Naive thymus-derived CD4-positive, alpha-beta T cell (primary cell): Measurements from ENCODE around the gene SMTNL2. TPM values are rescaled to one million over a fixed set of nuclear protein-coding genes. Genes with fewer than 3 reads are reported as not detected.
"Not testable (repeated sequence)": the region's sequence is repeated elsewhere in the genome, so short reads cannot be mapped to it uniquely, and the experiment has no call there.

Experiments used
- ATAC-seq: fragments of 150-1000 bp; cut with Tn5 transposase; 2 replicates; pipeline ENCODE4 v1.10.0; 2021; ENCODE audit warnings: mild to moderate bottlenecking, moderate library complexity
- CTCF ChIA-PET: fragments of 350-600 bp; sonication (Branson Sonifier 250); formaldehyde crosslinking; loops from one replicate; lab custom pipeline; 2021; ENCODE audit warnings: antibody characterized with exemption; lab: Charles Lee
- POLR2A ChIA-PET: fragments of 350-600 bp; sonication (Branson Sonifier 250); formaldehyde crosslinking; loops from one replicate; lab custom pipeline; 2021; ENCODE audit warnings: antibody characterized with exemption, inconsistent platforms; lab: Charles Lee
- DNase-seq, 9 donors: peaks; one replicate each; pipeline versions ENCODE4 v3.0.0 to v3.0.0-alpha.2; 2020 to 2022; ENCODE audit warnings: mixed read lengths in 1 of 9
- H3K27ac ChIP-seq: one replicate; pipeline ENCODE4 v1.7.0; 2013; ENCODE audit warnings: mild to moderate bottlenecking, low read depth, low read length, moderate library complexity
- H3K27me3 ChIP-seq, 2 donors: one replicate each; pipeline ENCODE4 v1.7.0; 2013; ENCODE audit warnings: low read length in 2 of 2, mild to moderate bottlenecking in 2 of 2, moderate library complexity in 2 of 2; ENCODE audit not compliant: control insufficient read depth in 2 of 2, insufficient read depth in 2 of 2
- H3K36me3 ChIP-seq, 3 experiments: 1 replicate in 2 of 3; 2 replicates in 1 of 3; pipeline ENCODE4 v1.7.0; 2013; ENCODE audit warnings: low read length in 3 of 3, mild to moderate bottlenecking in 3 of 3, moderate library complexity in 1 of 3; ENCODE audit not compliant: insufficient read depth in 3 of 3, control insufficient read depth in 2 of 3
- H3K4me1 ChIP-seq, 2 donors: one replicate each; pipeline ENCODE4 v1.7.0; 2013; ENCODE audit warnings: low read length in 2 of 2, mild to moderate bottlenecking in 2 of 2, moderate library complexity in 1 of 2; ENCODE audit not compliant: control insufficient read depth in 2 of 2, insufficient read depth in 2 of 2
- H3K4me3 ChIP-seq: 2 replicates; pipeline ENCODE4 v1.7.0; 2013; ENCODE audit warnings: mild to moderate bottlenecking, low read length
- H3K9me3 ChIP-seq, 3 experiments: 1 replicate in 2 of 3; 2 replicates in 1 of 3; pipeline ENCODE4 v1.7.0; 2013; ENCODE audit warnings: low read length in 3 of 3; ENCODE audit not compliant: control insufficient read depth in 2 of 3
- H3K27ac Mint-ChIP-seq, 9 donors: one replicate each; pipeline ENCODE4 v1.8.0; 2020 to 2022; ENCODE audit warnings: mixed read lengths in 9 of 9, mild to moderate bottlenecking in 8 of 9, moderate library complexity in 5 of 9, inconsistent platforms in 2 of 9
- H3K27me3 Mint-ChIP-seq, 5 donors: one replicate each; pipeline ENCODE4 v1.8.0; 2021 to 2022; ENCODE audit warnings: mixed read lengths in 5 of 5, mild to moderate bottlenecking in 1 of 5
- H3K36me3 Mint-ChIP-seq, 5 donors: one replicate each; pipeline ENCODE4 v1.8.0; 2020 to 2022; ENCODE audit warnings: mixed read lengths in 5 of 5, mild to moderate bottlenecking in 3 of 5, inconsistent platforms in 1 of 5
- H3K4me1 Mint-ChIP-seq, 7 donors: one replicate each; pipeline ENCODE4 v1.8.0; 2020 to 2022; ENCODE audit warnings: mixed read lengths in 7 of 7, mild to moderate bottlenecking in 3 of 7, inconsistent platforms in 1 of 7
- H3K4me3 Mint-ChIP-seq, 10 donors: one replicate each; pipeline ENCODE4 v1.8.0; 2020 to 2022; ENCODE audit warnings: mild to moderate bottlenecking in 10 of 10, mixed read lengths in 10 of 10, moderate library complexity in 6 of 10, inconsistent platforms in 2 of 10
- H3K9me3 Mint-ChIP-seq, 11 donors: one replicate each; pipeline ENCODE4 v1.8.0; 2020 to 2022; ENCODE audit warnings: mixed read lengths in 11 of 11, mild to moderate bottlenecking in 4 of 11, inconsistent platforms in 1 of 11, moderate library complexity in 1 of 11
- intact Hi-C, 2 donors: fragments of 100-400 bp; cut with micrococcal nuclease; formaldehyde crosslinking; loops; one replicate each; pipeline ENCODE4 v1.15.1; 2023
- polyA plus RNA-seq, 2 donors: library from polyadenylated mRNA; unstranded; fragments of 300-500 nt; fragmentation: Illumina TruSeq; gene quantifications; one replicate each; pipeline ENCODE4 v1.2.3, GENCODE V29; 2021
- total RNA-seq, 6 experiments: library from RNA in 5 of 6; stranded (reverse) in 5 of 6; gene quantifications; 1 replicate in 5 of 6; 2 replicates in 1 of 6; pipeline ENCODE4 v1.2.3 and lab custom pipeline; 2021 to 2026

The SMTNL2 gene
- total and polyA plus RNA-seq, 7 experiments from 2014 or later, result not detected

GRCh38 chr17:4599505-4600281, 15.4 kb downstream of the SMTNL2 start:
- Mint-ChIP-seq H3K9me3 (peaks cover 0 to 1% (median 0%) of the 10 kb centered on the region in 11 donors), H3K4me3 (no peak overlapping the region)
- ATAC-seq, result no peak

GRCh38 chr17:4600563-4600962, 16.2 kb downstream of the SMTNL2 start:
- Histone ChIP-seq H3K27me3 (no peaks in the 10 kb centered on the region), H3K36me3 (no peaks in the 10 kb centered on the region), H3K4me3 (no peak overlapping the region), H3K4me1 (no peaks in the 10 kb centered on the region), H3K9me3 (no peaks in the 10 kb centered on the region), H3K27ac (no peak overlapping the region)
- no peak for ATAC-seq
- ChIA-PET CTCF (no interaction called here), POLR2A (no interaction called here)
- H3K27ac Mint-ChIP-seq, result no peak overlapping the region
- H3K9me3 Mint-ChIP-seq, result peaks cover 0 to 1% (median 0%) of the 10 kb centered on the region in 11 donors
- no peaks in the 10 kb centered on the region for H3K4me1 Mint-ChIP-seq
- H3K36me3 Mint-ChIP-seq, result no peaks in the 10 kb centered on the region
- H3K27me3 Mint-ChIP-seq, result peaks cover 0 to 14% (median 0%) of the 10 kb centered on the region in 5 donors
- no peak overlapping the region for H3K4me3 Mint-ChIP-seq
- intact Hi-C loops, result no loop called here
- DNase-seq, result no peak

More at GRCh38 chr17:4599505-4600281, 15.4 kb downstream of the SMTNL2 start:
- Histone ChIP-seq H3K9me3 (no peaks in the 10 kb centered on the region), H3K4me3 (no peak overlapping the region), H3K36me3 (no peaks in the 10 kb centered on the region), H3K27me3 (no peaks in the 10 kb centered on the region), H3K27ac (no peak overlapping the region), H3K4me1 (no peaks in the 10 kb centered on the region)
- ChIA-PET CTCF (no interaction called here), POLR2A (no interaction called here)
- peaks cover 0 to 14% (median 0%) of the 10 kb centered on the region in 5 donors for H3K27me3 Mint-ChIP-seq
- peaks cover 0 to 5% (median 4%) of the 10 kb centered on the region in 7 donors for H3K4me1 Mint-ChIP-seq
- no peak overlapping the region for H3K27ac Mint-ChIP-seq
- intact Hi-C loops, result no loop called here
- no peak for DNase-seq
- no peaks in the 10 kb centered on the region for H3K36me3 Mint-ChIP-seq

DNA sequence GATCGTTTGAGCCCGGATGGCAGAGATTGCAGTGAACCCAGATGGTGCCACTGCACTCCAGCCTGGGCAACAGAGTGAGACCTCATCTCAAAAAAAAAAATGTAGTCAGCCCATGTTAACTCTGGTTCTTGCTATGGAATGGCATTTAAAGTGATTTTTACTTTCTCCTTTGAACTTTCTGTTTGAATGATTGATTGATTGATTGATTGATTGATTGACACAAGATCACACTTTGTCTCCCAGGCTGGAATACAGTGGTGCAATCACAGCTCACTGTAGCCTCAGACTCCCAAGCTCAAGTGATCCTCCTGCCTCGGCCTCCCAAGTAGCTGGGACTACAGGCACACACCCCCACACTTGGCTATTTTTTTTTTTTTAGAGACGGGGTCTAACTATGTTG, 17.0 kb downstream of the SMTNL2 start:
- peaks cover 0 to 14% (median 0%) of the 10 kb centered on the region in 5 donors for H3K27me3 Mint-ChIP-seq
- ATAC-seq (no peak), DNase-seq (no peak)
- peaks cover 0 to 1% (median 0%) of the 10 kb centered on the region in 11 donors for H3K9me3 Mint-ChIP-seq
- no peaks in the 10 kb centered on the region for H3K36me3 Mint-ChIP-seq
- Histone ChIP-seq H3K4me1 (no peaks in the 10 kb centered on the region), H3K36me3 (no peaks in the 10 kb centered on the region), H3K9me3 (no peaks in the 10 kb centered on the region), H3K27me3 (no peaks in the 10 kb centered on the region), H3K27ac (no peak overlapping the region), H3K4me3 (no peak overlapping the region)
- CTCF ChIA-PET, result no interaction called here
- H3K27ac Mint-ChIP-seq, result no peak overlapping the region
- no peak overlapping the region for H3K4me3 Mint-ChIP-seq
- H3K4me1 Mint-ChIP-seq, result no peaks in the 10 kb centered on the region
- intact Hi-C loops, result no loop called here
- POLR2A ChIA-PET, result no interaction called here

- H3K27ac Mint-ChIP-seq, result no peak overlapping the region
- DNase-seq (no peak), ATAC-seq (no peak)
- no peaks in the 10 kb centered on the region for H3K27me3 ChIP-seq
- H3K4me1 ChIP-seq, result no peaks in the 10 kb centered on the region
- H3K9me3 Mint-ChIP-seq, result peaks cover 0 to 1% (median 0%) of the 10 kb centered on the region in 11 donors
- intact Hi-C loops, result no loop called here
- H3K4me3 ChIP-seq, result no peak overlapping the region
- ChIA-PET POLR2A (no interaction called here), CTCF (no interaction called here)
- H3K27ac ChIP-seq, result no peak overlapping the region
- no peak overlapping the region for H3K4me3 Mint-ChIP-seq
- H3K36me3 Mint-ChIP-seq, result no peaks in the 10 kb centered on the region
- peaks cover 0 to 14% (median 0%) of the 10 kb centered on the region in 5 donors for H3K27me3 Mint-ChIP-seq
- no peaks in the 10 kb centered on the region for H3K36me3 ChIP-seq
- no peaks in the 10 kb centered on the region for H3K9me3 ChIP-seq
- H3K4me1 Mint-ChIP-seq, result no peaks in the 10 kb centered on the region
Measured at GRCh38 chr17:4602041-4602440, 17.7 kb downstream of the SMTNL2 start.

DNA sequence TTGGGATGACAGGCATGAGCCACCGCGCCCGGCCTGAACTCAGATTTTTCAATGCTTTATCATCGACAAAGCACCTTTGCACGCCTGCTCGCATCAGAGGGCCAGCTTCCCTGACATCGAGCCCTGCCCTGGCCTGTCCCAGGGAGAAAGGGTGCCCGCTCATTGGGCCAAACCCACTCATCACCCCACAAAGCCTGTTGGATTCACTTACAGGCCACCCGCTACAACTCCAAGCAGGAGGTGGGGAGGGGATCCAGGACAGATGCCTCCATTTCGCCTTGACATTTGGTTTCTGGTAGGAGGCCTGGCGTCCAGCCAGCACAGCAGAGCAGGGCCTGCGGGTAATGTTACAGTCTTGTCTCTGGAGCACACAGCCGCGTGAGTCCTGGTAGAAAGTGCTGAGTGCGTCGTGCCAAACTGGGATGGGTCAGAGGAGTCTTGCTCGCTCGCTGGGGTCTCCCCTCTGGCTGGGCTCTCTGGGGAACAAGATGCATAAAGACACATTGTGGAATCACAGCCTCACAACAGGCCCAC, 19.8 kb downstream of the SMTNL2 start:
- Histone ChIP-seq H3K4me1 (no peaks in the 10 kb centered on the region), H3K4me3 (no peak overlapping the region), H3K27me3 (no peaks in the 10 kb centered on the region), H3K9me3 (no peaks in the 10 kb centered on the region), H3K36me3 (no peaks in the 10 kb centered on the region), H3K27ac (no peak overlapping the region)
- ChIA-PET POLR2A (no interaction called here), CTCF (no interaction called here)
- no peak overlapping the region for H3K4me3 Mint-ChIP-seq
- H3K36me3 Mint-ChIP-seq, result no peaks in the 10 kb centered on the region
- DNase-seq (no peak), ATAC-seq (no peak)
- peaks cover 0 to 6% (median 0%) of the 10 kb centered on the region in 7 donors for H3K4me1 Mint-ChIP-seq
- no peaks in the 10 kb centered on the region for H3K9me3 Mint-ChIP-seq
- H3K27ac Mint-ChIP-seq, result no peak overlapping the region
- intact Hi-C loops, result no loop called here
- peaks cover 8 to 18% (median 12%) of the 10 kb centered on the region in 5 donors for H3K27me3 Mint-ChIP-seq

DNA sequence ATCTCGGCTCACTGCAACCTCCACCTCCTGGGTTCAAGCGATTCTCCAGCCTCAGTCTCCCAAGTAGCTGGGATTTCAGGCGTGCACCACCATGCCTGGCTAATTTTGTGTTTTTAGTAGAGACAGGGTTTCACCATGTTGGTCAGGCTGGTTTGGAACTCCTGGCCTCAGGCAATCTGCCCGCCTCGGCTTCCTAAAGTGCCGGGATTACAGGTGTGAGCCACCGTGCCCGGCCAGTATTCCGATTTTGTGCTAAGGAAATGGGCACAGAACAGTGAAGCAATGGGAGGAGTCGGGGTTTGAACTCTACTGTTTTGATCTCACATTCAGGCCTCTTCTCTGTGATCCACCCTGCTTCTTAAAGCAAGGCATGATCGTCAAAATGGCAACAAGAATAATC, 20.4 kb downstream of the SMTNL2 start:
- H3K27ac Mint-ChIP-seq, H3K27me3 ChIP-seq, H3K9me3 Mint-ChIP-seq: not testable (repeated sequence)

GRCh38 chr17:4605826-4606225, 21.5 kb downstream of the SMTNL2 start:
- Mint-ChIP-seq H3K27ac (no peak overlapping the region), H3K9me3 (no peaks in the 10 kb centered on the region), H3K4me3 (no peak overlapping the region), H3K4me1 (peaks cover 0 to 6% (median 0%) of the 10 kb centered on the region in 7 donors), H3K27me3 (peaks cover 7 to 25% (median 19%) of the 10 kb centered on the region in 5 donors), H3K36me3 (no peaks in the 10 kb centered on the region)
- Histone ChIP-seq H3K4me1 (no peaks in the 10 kb centered on the region), H3K36me3 (no peaks in the 10 kb centered on the region), H3K27ac (no peak overlapping the region), H3K4me3 (no peak overlapping the region), H3K27me3 (no peaks in the 10 kb centered on the region), H3K9me3 (no peaks in the 10 kb centered on the region)
- DNase-seq (no peak), ATAC-seq (no peak)
- CTCF ChIA-PET, result no interaction called here
- POLR2A ChIA-PET, result no interaction called here
- intact Hi-C loops, result no loop called here

More for the DNA sequence above, 20.4 kb downstream of the SMTNL2 start:
- H3K4me3 Mint-ChIP-seq, intact Hi-C loops, DNase-seq, H3K4me3 ChIP-seq, ATAC-seq, H3K4me1 Mint-ChIP-seq, CTCF ChIA-PET, H3K36me3 Mint-ChIP-seq, POLR2A ChIA-PET, H3K27ac ChIP-seq, H3K36me3 ChIP-seq, H3K9me3 ChIP-seq, H3K4me1 ChIP-seq: not testable (repeated sequence)
- peaks cover 7 to 23% (median 16%) of the 10 kb centered on the region in 5 donors for H3K27me3 Mint-ChIP-seq
